HEK293 (cell line): Measurements from ENCODE around the gene ARID5A.

ENCODE experiments used
- CTCF ChIA-PET: fragments of 350-600 bp; formaldehyde crosslinking; extraction: SDS; loops from one replicate; lab custom pipeline; 2021; ENCODE audit warnings: antibody characterized with exemption; lab: Yijun Ruan, JAX
- POLR2A ChIA-PET: fragments of 300-600 bp; formaldehyde crosslinking; extraction: SDS; loops from one replicate; lab custom pipeline; 2020; ENCODE audit warnings: antibody characterized with exemption, inconsistent platforms; lab: Yijun Ruan, JAX
- H3K27ac ChIP-seq: fragments of 200-500 bp; sonication (Bioruptor generic); 2 replicates; pipeline ENCODE4 v1.5.1; 2014; ENCODE audit warnings: low read depth, low read length, control low read depth, inconsistent platforms; ENCODE audit errors: extremely low read depth
- H3K36me3 ChIP-seq, 2 experiments: fragments of 200-500 bp in 1 of 2; sonication (Bioruptor generic) in 1 of 2; 1 replicate in 1 of 2; 2 replicates in 1 of 2; pipeline ENCODE4 v1.5.1; 2014 to 2017; ENCODE audit warnings: inconsistent platforms in 2 of 2, low read length in 2 of 2; ENCODE audit not compliant: control insufficient read depth in 2 of 2, insufficient read depth in 1 of 2
- H3K4me1 ChIP-seq: fragments of 200-500 bp; sonication (Bioruptor generic); 2 replicates; pipeline ENCODE4 v1.5.1; 2014; ENCODE audit warnings: mild to moderate bottlenecking, low read length, inconsistent platforms; ENCODE audit not compliant: control insufficient read depth, insufficient read depth
- H3K4me3 ChIP-seq: 2 replicates; pipeline ENCODE4 v1.5.1; 2011; ENCODE audit warnings: low read depth, mild to moderate bottlenecking, control low read depth, low read length, moderate library complexity
- H3K9me3 ChIP-seq: fragments of 200-500 bp; sonication (Bioruptor generic); 2 replicates; pipeline ENCODE4 v1.5.1; 2014; ENCODE audit warnings: low read depth, low read length, inconsistent platforms; ENCODE audit not compliant: control insufficient read depth, insufficient read depth
- IKZF3 ChIP-seq: fragments of 450-650 bp; IDR thresholded peaks from 2 replicates; pipeline ENCODE4 v1.5.0; 2018; ENCODE audit warnings: missing biosample characterization, mild to moderate bottlenecking, missing genetic modification characterization, moderate library complexity
- KLF9 ChIP-seq: fragments of 450-650 bp; formaldehyde crosslinking; IDR thresholded peaks from 2 replicates; pipeline ENCODE4 v1.5.1; 2016; ENCODE audit warnings: missing biosample characterization, missing genetic modification characterization, low read depth
- SCRT1 ChIP-seq: fragments of 450-650 bp; formaldehyde crosslinking; IDR thresholded peaks from 2 replicates; pipeline ENCODE4 v1.5.1; 2016; ENCODE audit warnings: missing biosample characterization, missing genetic modification characterization, borderline replicate concordance
- YY1 ChIP-seq: fragments of 450-650 bp; formaldehyde crosslinking; IDR thresholded peaks from 2 replicates; pipeline ENCODE4 v1.5.1; 2018; ENCODE audit warnings: missing biosample characterization, missing genetic modification characterization
- YY2 ChIP-seq: fragments of 450-650 bp; formaldehyde crosslinking; IDR thresholded peaks from 2 replicates; pipeline ENCODE4 v1.5.1; 2016; ENCODE audit warnings: missing biosample characterization, missing genetic modification characterization
- ZBTB1 ChIP-seq: fragments of 450-650 bp; formaldehyde crosslinking; IDR thresholded peaks from 2 replicates; pipeline ENCODE4 v1.5.1; 2016; ENCODE audit warnings: missing biosample characterization, missing genetic modification characterization
- ZBTB21 ChIP-seq: fragments of 450-650 bp; formaldehyde crosslinking; IDR thresholded peaks from 2 replicates; pipeline ENCODE4 v1.5.1; 2017; ENCODE audit warnings: missing biosample characterization, missing genetic modification characterization
- ZNF140 ChIP-seq: fragments of 450-650 bp; formaldehyde crosslinking; IDR thresholded peaks from 2 replicates; pipeline ENCODE4 v1.5.1; 2016; ENCODE audit warnings: missing biosample characterization, missing genetic modification characterization
- ZNF341 ChIP-seq: fragments of 450-650 bp; formaldehyde crosslinking; IDR thresholded peaks from 2 replicates; pipeline ENCODE4; 2016; ENCODE audit warnings: low read depth, missing biosample characterization, missing genetic modification characterization
- ZNF426 ChIP-seq: fragments of 450-650 bp; formaldehyde crosslinking; IDR thresholded peaks from 2 replicates; pipeline ENCODE4 v1.5.1; 2017; ENCODE audit warnings: missing biosample characterization, missing genetic modification characterization, mild to moderate bottlenecking, inconsistent platforms, moderate library complexity
- ZNF530 ChIP-seq: fragments of 450-650 bp; formaldehyde crosslinking; IDR thresholded peaks from 2 replicates; pipeline ENCODE4 v1.5.1; 2016; ENCODE audit warnings: low read depth, missing biosample characterization, missing genetic modification characterization
- ZNF549 ChIP-seq: fragments of 450-650 bp; IDR thresholded peaks from 2 replicates; pipeline ENCODE4 v1.5.1; 2018; ENCODE audit warnings: missing biosample characterization, missing genetic modification characterization, mild to moderate bottlenecking, inconsistent platforms, moderate library complexity
- ZNF571 ChIP-seq: fragments of 450-650 bp; formaldehyde crosslinking; IDR thresholded peaks from 2 replicates; pipeline ENCODE4 v1.5.0; 2017; ENCODE audit warnings: missing biosample characterization, missing genetic modification characterization
- ZNF658 ChIP-seq: fragments of 450-650 bp; formaldehyde crosslinking; IDR thresholded peaks from 2 replicates; pipeline ENCODE4; 2016; ENCODE audit warnings: missing biosample characterization, missing genetic modification characterization
- ZNF791 ChIP-seq: fragments of 450-650 bp; formaldehyde crosslinking; IDR thresholded peaks from 2 replicates; pipeline ENCODE4 v1.5.1; 2016; ENCODE audit warnings: missing biosample characterization, missing genetic modification characterization
- TF ChIP-seq, protein P1 (sequence below): fragments of 450-650 bp; formaldehyde crosslinking; IDR thresholded peaks from 2 replicates; pipeline ENCODE4; 2016; ENCODE audit warnings: missing biosample characterization, missing genetic modification characterization
- TF ChIP-seq, protein P2 (sequence below): fragments of 450-650 bp; IDR thresholded peaks from 2 replicates; pipeline ENCODE4 v1.5.1; 2018; ENCODE audit warnings: missing biosample characterization, mild to moderate bottlenecking, missing genetic modification characterization
- TF ChIP-seq, protein P3 (sequence below): fragments of 450-650 bp; formaldehyde crosslinking; IDR thresholded peaks from 2 replicates; pipeline ENCODE4 v1.5.1; 2016; ENCODE audit warnings: missing biosample characterization, missing genetic modification characterization
- TF ChIP-seq, protein P4 (sequence below): fragments of 450-650 bp; formaldehyde crosslinking; conservative IDR thresholded peaks from 2 replicates; pipeline ENCODE4 v1.5.1; 2016; ENCODE audit warnings: low read depth, missing biosample characterization, missing genetic modification characterization
- TF ChIP-seq, protein P5 (sequence below): fragments of 450-650 bp; formaldehyde crosslinking; IDR thresholded peaks from 2 replicates; pipeline ENCODE4 v1.5.1; 2017; ENCODE audit warnings: missing biosample characterization, mild to moderate bottlenecking, missing genetic modification characterization, moderate library complexity

The ARID5A gene

DNA sequence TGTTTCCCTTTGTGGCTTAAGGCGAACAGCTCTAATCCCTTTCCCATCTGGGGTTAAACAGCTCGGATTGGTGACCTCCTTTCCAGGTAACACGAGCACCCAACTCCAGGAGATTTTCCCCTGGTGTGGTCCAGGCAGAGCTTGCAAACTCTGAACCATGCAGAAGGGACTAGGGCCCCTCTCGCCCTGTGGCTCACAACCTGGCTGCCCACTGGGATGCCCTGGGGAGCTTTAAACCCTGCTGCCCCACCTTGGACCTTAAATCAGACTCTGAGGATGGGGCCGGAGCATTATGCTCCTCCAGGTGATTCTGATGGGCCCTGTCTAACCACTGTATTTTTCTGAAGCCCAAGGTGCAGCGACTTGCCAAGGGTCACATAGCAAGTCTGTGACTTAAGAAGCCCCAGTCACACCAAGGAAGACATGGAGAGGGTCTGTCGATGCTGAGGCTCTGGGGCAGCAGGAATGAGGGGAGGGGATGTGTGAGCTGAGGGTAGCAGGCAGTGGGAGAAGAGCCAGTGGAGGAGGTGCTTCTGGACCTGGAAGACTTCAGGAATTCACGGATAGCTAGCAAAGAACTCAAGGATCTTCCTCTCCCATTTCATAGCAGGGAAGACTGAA, 5.9 kb downstream of the ARID5A start:
- H3K4me1 ChIP-seq: no peaks in the 10 kb centered on the region; the same call in 1 of the 2 replicates
- peaks cover 0 to 10% of the 10 kb centered on the region in 2 experiments; a peak in 2 of 3 replicates for H3K36me3 ChIP-seq
- H3K27ac ChIP-seq: no peak overlapping the region
- no peak overlapping the region for H3K4me3 ChIP-seq
- POLR2A ChIA-PET: no interaction called here
- CTCF ChIA-PET: interaction anchor here (1.3 to 2.2 kb wide), 2 partner anchors 12 to 33 kb away, joined by 3 to 9 read pairs; no protein-coding TSS in a partner anchor
- H3K9me3 ChIP-seq: no peaks in the 10 kb centered on the region
- no peak for TF ChIP-seq IKZF3 (tag by site-specific recombination)
- no peak for TF ChIP-seq ZNF341 (tag by site-specific recombination)
- TF ChIP-seq ZNF140 (tag by site-specific recombination): no peak
- TF ChIP-seq, protein P1, sequence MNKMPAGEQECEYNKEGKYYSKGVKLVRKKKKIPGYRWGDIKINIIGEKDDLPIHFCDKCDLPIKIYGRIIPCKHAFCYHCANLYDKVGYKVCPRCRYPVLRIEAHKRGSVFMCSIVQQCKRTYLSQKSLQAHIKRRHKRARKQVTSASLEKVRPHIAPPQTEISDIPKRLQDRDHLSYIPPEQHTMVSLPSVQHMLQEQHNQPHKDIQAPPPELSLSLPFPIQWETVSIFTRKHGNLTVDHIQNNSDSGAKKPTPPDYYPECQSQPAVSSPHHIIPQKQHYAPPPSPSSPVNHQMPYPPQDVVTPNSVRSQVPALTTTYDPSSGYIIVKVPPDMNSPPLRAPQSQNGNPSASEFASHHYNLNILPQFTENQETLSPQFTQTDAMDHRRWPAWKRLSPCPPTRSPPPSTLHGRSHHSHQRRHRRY: no peak
- TF ChIP-seq ZNF658: no peak
- TF ChIP-seq, protein P2, sequence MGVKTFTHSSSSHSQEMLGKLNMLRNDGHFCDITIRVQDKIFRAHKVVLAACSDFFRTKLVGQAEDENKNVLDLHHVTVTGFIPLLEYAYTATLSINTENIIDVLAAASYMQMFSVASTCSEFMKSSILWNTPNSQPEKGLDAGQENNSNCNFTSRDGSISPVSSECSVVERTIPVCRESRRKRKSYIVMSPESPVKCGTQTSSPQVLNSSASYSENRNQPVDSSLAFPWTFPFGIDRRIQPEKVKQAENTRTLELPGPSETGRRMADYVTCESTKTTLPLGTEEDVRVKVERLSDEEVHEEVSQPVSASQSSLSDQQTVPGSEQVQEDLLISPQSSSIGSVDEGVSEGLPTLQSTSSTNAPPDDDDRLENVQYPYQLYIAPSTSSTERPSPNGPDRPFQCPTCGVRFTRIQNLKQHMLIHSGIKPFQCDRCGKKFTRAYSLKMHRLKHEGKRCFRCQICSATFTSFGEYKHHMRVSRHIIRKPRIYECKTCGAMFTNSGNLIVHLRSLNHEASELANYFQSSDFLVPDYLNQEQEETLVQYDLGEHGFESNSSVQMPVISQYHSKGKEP (tag by site-specific recombination): no peak
- TF ChIP-seq, protein P3, sequence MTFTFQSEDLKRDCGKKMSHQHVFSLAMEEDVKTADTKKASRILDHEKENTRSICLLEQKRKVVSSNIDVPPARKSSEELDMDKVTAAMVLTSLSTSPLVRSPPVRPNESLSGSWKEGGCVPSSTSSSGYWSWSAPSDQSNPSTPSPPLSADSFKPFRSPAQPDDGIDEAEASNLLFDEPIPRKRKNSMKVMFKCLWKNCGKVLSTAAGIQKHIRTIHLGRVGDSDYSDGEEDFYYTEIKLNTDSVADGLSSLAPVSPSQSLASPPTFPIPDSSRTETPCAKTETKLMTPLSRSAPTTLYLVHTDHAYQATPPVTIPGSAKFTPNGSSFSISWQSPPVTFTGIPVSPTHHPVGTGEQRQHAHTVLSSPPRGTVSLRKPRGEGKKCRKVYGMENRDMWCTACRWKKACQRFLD (tag by site-specific recombination): no peak
- no peak for TF ChIP-seq YY1 (tag by site-specific recombination)
- TF ChIP-seq ZNF571 (tag by site-specific recombination): no peak
- TF ChIP-seq ZBTB1 (tag by site-specific recombination): no peak
- TF ChIP-seq ZBTB21 (tag by site-specific recombination): no peak
- no peak for TF ChIP-seq SCRT1 (tag by site-specific recombination)
- TF ChIP-seq ZNF791 (tag by site-specific recombination): no peak
- TF ChIP-seq, protein P4, sequence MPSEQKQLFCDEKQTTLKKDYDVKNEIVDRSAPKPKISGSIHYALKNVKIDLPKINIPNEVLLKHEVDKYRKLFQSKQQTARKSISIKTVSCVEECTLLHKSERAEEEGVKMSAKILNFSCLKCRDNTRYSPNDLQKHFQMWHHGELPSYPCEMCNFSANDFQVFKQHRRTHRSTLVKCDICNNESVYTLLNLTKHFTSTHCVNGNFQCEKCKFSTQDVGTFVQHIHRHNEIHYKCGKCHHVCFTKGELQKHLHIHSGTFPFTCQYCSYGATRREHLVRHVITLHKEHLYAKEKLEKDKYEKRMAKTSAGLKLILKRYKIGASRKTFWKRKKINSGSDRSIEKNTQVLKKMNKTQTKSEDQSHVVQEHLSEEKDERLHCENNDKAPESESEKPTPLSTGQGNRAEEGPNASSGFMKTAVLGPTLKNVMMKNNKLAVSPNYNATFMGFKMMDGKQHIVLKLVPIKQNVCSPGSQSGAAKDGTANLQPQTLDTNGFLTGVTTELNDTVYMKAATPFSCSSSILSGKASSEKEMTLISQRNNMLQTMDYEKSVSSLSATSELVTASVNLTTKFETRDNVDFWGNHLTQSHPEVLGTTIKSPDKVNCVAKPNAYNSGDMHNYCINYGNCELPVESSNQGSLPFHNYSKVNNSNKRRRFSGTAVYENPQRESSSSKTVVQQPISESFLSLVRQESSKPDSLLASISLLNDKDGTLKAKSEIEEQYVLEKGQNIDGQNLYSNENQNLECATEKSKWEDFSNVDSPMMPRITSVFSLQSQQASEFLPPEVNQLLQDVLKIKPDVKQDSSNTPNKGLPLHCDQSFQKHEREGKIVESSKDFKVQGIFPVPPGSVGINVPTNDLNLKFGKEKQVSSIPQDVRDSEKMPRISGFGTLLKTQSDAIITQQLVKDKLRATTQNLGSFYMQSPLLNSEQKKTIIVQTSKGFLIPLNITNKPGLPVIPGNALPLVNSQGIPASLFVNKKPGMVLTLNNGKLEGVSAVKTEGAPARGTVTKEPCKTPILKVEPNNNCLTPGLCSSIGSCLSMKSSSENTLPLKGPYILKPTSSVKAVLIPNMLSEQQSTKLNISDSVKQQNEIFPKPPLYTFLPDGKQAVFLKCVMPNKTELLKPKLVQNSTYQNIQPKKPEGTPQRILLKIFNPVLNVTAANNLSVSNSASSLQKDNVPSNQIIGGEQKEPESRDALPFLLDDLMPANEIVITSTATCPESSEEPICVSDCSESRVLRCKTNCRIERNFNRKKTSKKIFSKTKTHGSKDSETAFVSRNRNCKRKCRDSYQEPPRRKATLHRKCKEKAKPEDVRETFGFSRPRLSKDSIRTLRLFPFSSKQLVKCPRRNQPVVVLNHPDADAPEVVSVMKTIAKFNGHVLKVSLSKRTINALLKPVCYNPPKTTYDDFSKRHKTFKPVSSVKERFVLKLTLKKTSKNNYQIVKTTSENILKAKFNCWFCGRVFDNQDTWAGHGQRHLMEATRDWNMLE: no peak
- TF ChIP-seq, protein P5, sequence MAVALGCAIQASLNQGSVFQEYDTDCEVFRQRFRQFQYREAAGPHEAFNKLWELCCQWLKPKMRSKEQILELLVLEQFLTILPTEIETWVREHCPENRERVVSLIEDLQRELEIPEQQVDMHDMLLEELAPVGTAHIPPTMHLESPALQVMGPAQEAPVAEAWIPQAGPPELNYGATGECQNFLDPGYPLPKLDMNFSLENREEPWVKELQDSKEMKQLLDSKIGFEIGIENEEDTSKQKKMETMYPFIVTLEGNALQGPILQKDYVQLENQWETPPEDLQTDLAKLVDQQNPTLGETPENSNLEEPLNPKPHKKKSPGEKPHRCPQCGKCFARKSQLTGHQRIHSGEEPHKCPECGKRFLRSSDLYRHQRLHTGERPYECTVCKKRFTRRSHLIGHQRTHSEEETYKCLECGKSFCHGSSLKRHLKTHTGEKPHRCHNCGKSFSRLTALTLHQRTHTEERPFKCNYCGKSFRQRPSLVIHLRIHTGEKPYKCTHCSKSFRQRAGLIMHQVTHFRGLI (tag by site-specific recombination): no peak
- TF ChIP-seq YY2 (tag by site-specific recombination): no peak
- TF ChIP-seq ZNF426 (tag by site-specific recombination): no peak
- no peak for TF ChIP-seq ZNF549 (tag by site-specific recombination)
- no peak for TF ChIP-seq ZNF530 (tag by site-specific recombination)
- no peak for TF ChIP-seq KLF9
